Ectodermal cell (in vitro differentiated cells): Measurements from ENCODE around the gene PRRG4.
"Not testable (repeated sequence)": the region's sequence is repeated elsewhere in the genome, so short reads cannot be mapped to it uniquely, and the experiment has no call there.

Source experiments
- H3K27ac ChIP-seq: 2 replicates; pipeline ENCODE4 v1.7.0; 2013; ENCODE audit warnings: mild to moderate bottlenecking, low read depth, low read length; ENCODE audit not compliant: insufficient read depth, poor library complexity, severe bottlenecking
- H3K27me3 ChIP-seq: 2 replicates; pipeline ENCODE4 v1.7.0; 2013; ENCODE audit warnings: mild to moderate bottlenecking, low read length; ENCODE audit not compliant: insufficient read depth, control insufficient read depth, poor library complexity, severe bottlenecking
- H3K36me3 ChIP-seq: one replicate; pipeline ENCODE4 v1.7.0; 2013; ENCODE audit warnings: low read length; ENCODE audit not compliant: control insufficient read depth, insufficient read depth
- H3K4me1 ChIP-seq: one replicate; pipeline ENCODE4 v1.7.0; 2013; ENCODE audit warnings: low read length; ENCODE audit not compliant: control insufficient read depth, insufficient read depth
- H3K4me3 ChIP-seq: 2 replicates; pipeline ENCODE4 v1.7.0; 2013; ENCODE audit warnings: low read depth, low read length, control low read depth; ENCODE audit not compliant: insufficient read depth
- H3K9me3 ChIP-seq: 2 replicates; pipeline ENCODE4 v1.7.0; 2013; ENCODE audit warnings: mild to moderate bottlenecking, low read length, moderate library complexity; ENCODE audit not compliant: control insufficient read depth
- WGBS, 2 experiments: methylation state at CpG; one replicate each; pipeline ENCODE4 v1.1.7; 2013; ENCODE audit warnings: missing lambda C conversion rate in 2 of 2; 5-methylcytosine and 5-hydroxymethylcytosine counted together

PRRG4 gene

GRCh38 chr11:32809313-32809712, 20.4 kb upstream of the PRRG4 start:
- no peak overlapping the region for H3K4me3 ChIP-seq
- H3K27ac ChIP-seq, result no peak overlapping the region
- no peaks in the 10 kb centered on the region for H3K4me1 ChIP-seq
- no peaks in the 10 kb centered on the region for H3K9me3 ChIP-seq
- no peaks in the 10 kb centered on the region for H3K36me3 ChIP-seq
- H3K27me3 ChIP-seq, result no peaks in the 10 kb centered on the region
- 22 to 29% methylated on average over 3 of the region's 3 CpGs for WGBS, 2 experiments

- 94 to 95% methylated on average over 4 of the region's 4 CpGs for WGBS, 2 experiments
- no peaks in the 10 kb centered on the region for H3K4me1 ChIP-seq
Measured at GRCh38 chr11:32817181-32817851, 12.4 kb upstream of the PRRG4 start.

GRCh38 chr11:32817852-32818183, 11.9 kb upstream of the PRRG4 start:
- WGBS, 2 experiments, result 93 to 94% methylated on average over 3 of the region's 3 CpGs
- H3K27ac ChIP-seq, result no peak overlapping the region
- no peaks in the 10 kb centered on the region for H3K27me3 ChIP-seq
- no peaks in the 10 kb centered on the region for H3K9me3 ChIP-seq
- H3K36me3 ChIP-seq, result no peaks in the 10 kb centered on the region
- H3K4me3 ChIP-seq, result no peak overlapping the region
- no peaks in the 10 kb centered on the region for H3K4me1 ChIP-seq

More at GRCh38 chr11:32817181-32817851, 12.4 kb upstream of the PRRG4 start:
- Histone ChIP-seq H3K9me3 (no peaks in the 10 kb centered on the region), H3K4me3 (no peak overlapping the region), H3K27ac (no peak overlapping the region), H3K27me3 (no peaks in the 10 kb centered on the region), H3K36me3 (no peaks in the 10 kb centered on the region)

GRCh38 chr11:32819187-32819586, 10.5 kb upstream of the PRRG4 start:
- no peaks in the 10 kb centered on the region for H3K27me3 ChIP-seq
- WGBS, 2 experiments, result 83% methylated on average over 2 of the region's 2 CpGs; no CpG with 5 or more reads in 1 of the 2 experiments
- H3K36me3 ChIP-seq, result no peaks in the 10 kb centered on the region
- no peaks in the 10 kb centered on the region for H3K9me3 ChIP-seq
- H3K4me3 ChIP-seq, result no peak overlapping the region
- H3K4me1 ChIP-seq, result no peaks in the 10 kb centered on the region
- H3K27ac ChIP-seq, result no peak overlapping the region

GRCh38 chr11:32820497-32820896, 9.2 kb upstream of the PRRG4 start:
- Histone ChIP-seq H3K4me3 (no peak overlapping the region), H3K9me3 (no peaks in the 10 kb centered on the region), H3K27ac (no peak overlapping the region), H3K36me3 (no peaks in the 10 kb centered on the region), H3K4me1 (no peaks in the 10 kb centered on the region), H3K27me3 (no peaks in the 10 kb centered on the region)

GRCh38 chr11:32821517-32821916, 8.2 kb upstream of the PRRG4 start:
- no peaks in the 10 kb centered on the region for H3K27me3 ChIP-seq
- H3K4me1 ChIP-seq, result no peaks in the 10 kb centered on the region
- no peaks in the 10 kb centered on the region for H3K36me3 ChIP-seq
- no peaks in the 10 kb centered on the region for H3K9me3 ChIP-seq
- H3K4me3 ChIP-seq, result no peak overlapping the region
- H3K27ac ChIP-seq, result no peak overlapping the region

GRCh38 chr11:32821917-32822560, 7.7 kb upstream of the PRRG4 start:
- H3K27me3 ChIP-seq, result no peaks in the 10 kb centered on the region
- no peak overlapping the region for H3K4me3 ChIP-seq
- no peaks in the 10 kb centered on the region for H3K36me3 ChIP-seq
- H3K4me1 ChIP-seq, result no peaks in the 10 kb centered on the region
- 87 to 91% methylated on average over 4 to 5 of the region's 5 CpGs for WGBS, 2 experiments
- no peak overlapping the region for H3K27ac ChIP-seq
- H3K9me3 ChIP-seq, result no peaks in the 10 kb centered on the region

- not testable (repeated sequence) for H3K36me3 ChIP-seq, H3K9me3 ChIP-seq, H3K4me3 ChIP-seq, H3K4me1 ChIP-seq, H3K27ac ChIP-seq, H3K27me3 ChIP-seq
- WGBS, 2 experiments, result 87 to 94% methylated on average over 2 to 3 of the region's 3 CpGs
Measured at GRCh38 chr11:32823617-32824016, 6.1 kb upstream of the PRRG4 start.

GRCh38 chr11:32826113-32826512, 3.6 kb upstream of the PRRG4 start:
- Histone ChIP-seq H3K9me3 (no peaks in the 10 kb centered on the region), H3K4me3 (no peak overlapping the region), H3K36me3 (no peaks in the 10 kb centered on the region), H3K27me3 (peaks cover 35% of the 10 kb centered on the region), H3K4me1 (peaks cover 4% of the 10 kb centered on the region), H3K27ac (no peak overlapping the region)
- WGBS, 2 experiments, result 64% methylated on average over 3 of the region's 3 CpGs

- H3K9me3 ChIP-seq, result no peaks in the 10 kb centered on the region
- H3K27ac ChIP-seq, result no peak overlapping the region
- peaks cover 44% of the 10 kb centered on the region for H3K27me3 ChIP-seq
- H3K4me1 ChIP-seq, result peaks cover 4% of the 10 kb centered on the region
- no peak overlapping the region for H3K4me3 ChIP-seq
- 96 to 98% methylated on average over 1 of the region's 1 CpG for WGBS, 2 experiments
- H3K36me3 ChIP-seq, result no peaks in the 10 kb centered on the region
Measured at GRCh38 chr11:32827276-32827675, 2.5 kb upstream of the PRRG4 start.
